Superior temporal gyrus (tissue), 1 donor: Measurements from ENCODE around the gene CBY3.
A peak's percentile ranks its signal among the peaks of the same experiment; 100 is the strongest.
"Not testable (repeated sequence)": the region's sequence is repeated elsewhere in the genome, so short reads cannot be mapped to it uniquely, and the experiment has no call there.

Source experiments
- DNase-seq: peaks from one replicate; pipeline ENCODE4 v3.0.0-alpha.2; 2016; ENCODE audit errors: extremely low spot score

The CBY3 gene

GRCh38 chr5:179680780-179681401 is at the start of gene CBY3:
CBY3 (minus strand) TSS chr5:179681034; CDS start chr5:179680918, 116 bp downstream.
- DNase-seq: no peak

DNA sequence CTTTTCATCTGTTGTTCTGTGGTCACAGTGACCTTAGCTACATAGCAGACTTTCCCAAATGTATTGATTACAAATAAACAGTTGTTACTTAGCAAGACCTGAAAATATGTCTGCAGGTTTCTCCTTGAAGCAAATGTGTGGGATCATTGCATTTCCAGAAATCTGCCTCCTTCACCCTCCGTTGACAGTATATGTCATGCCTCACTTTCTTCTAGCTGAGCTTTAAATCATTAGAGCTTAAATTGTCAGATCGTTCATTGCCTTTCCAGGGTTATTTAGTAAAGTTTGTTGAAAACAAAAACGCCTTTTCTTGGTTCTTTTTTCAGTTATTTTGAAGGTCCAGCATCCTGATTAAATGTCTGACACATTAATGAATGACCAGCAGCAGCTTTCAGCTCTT is 49.5 kb upstream of the CBY3 start:
- DNase-seq: no peak

- peak; percentile 21 for DNase-seq
Measured at GRCh38 chr5:179729727-179730126, 48.9 kb upstream of the CBY3 start.

- no peak for DNase-seq
Measured at GRCh38 chr5:179729303-179729702, 48.5 kb upstream of the CBY3 start.

GRCh38 chr5:179727106-179727505 is 46.3 kb upstream of the CBY3 start:
- DNase-seq: no peak

- DNase-seq: no peak
Measured at GRCh38 chr5:179724163-179724562, 43.3 kb upstream of the CBY3 start.

GRCh38 chr5:179720222-179720621 is 39.4 kb upstream of the CBY3 start:
- DNase-seq: no peak

DNA sequence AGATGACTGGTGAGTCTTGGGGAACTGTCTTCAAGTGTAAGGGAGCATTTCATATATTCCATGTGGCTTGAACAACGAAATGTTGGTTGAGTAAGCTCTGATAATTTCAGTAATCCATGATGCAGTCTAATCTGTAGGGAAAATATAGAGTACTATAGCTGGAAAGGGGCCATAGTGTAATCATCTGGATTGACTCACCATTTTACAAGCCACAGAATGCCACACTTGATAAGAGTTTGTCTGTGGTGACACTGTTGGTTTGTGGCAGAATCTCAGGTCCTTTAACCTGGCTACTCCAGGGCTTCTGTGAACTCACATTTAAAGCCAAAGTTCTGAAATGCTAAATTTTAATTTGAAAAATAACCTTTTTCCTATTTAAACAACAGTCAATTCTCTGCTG is 35.5 kb upstream of the CBY3 start:
- no peak for DNase-seq

- DNase-seq: no peak
Measured at GRCh38 chr5:179700401-179700918, 19.6 kb upstream of the CBY3 start.

GRCh38 chr5:179699616-179700237 is 18.9 kb upstream of the CBY3 start:
- DNase-seq: no peak

DNA sequence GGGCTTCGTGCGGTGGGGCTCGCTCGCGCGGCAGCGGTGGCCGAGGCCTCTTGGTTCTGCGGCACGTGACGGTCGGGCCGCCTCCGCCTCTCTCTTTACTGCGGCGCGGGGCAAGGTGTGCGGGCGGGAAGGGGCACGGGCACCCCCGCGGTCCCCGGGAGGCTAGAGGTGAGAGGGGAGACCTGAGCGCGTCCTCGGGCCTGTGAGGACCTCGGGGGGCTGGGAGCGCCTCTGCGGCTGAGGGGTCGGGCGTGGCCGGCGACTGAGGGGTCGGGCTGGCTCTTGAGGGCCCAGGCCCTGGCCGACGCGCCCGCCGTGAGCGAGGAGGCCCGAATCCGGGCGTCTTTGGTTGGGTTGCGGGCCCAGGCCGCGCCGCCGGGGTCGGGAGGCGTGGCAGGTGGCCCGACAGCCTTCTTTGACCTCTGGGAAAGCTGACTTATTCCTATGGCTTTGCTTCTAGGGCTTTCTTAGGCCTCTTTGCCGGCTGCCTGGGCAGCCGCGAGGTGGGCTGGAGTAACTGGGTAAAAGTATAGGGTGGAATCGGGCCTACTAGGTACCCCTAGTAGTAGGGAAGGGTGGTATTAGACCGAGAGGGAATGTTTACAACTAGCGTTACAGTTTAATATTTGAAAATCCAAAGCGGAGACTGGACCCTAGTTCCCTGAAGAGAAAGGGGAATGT is 18.2 kb upstream of the CBY3 start, which contains the start of gene CANX:
CANX (plus strand) TSS at position 33 of the 681 bp plus-strand sequence. CDS start 6,715 bp downstream, outside the sequence.
- peak; percentile 38 for DNase-seq

DNA sequence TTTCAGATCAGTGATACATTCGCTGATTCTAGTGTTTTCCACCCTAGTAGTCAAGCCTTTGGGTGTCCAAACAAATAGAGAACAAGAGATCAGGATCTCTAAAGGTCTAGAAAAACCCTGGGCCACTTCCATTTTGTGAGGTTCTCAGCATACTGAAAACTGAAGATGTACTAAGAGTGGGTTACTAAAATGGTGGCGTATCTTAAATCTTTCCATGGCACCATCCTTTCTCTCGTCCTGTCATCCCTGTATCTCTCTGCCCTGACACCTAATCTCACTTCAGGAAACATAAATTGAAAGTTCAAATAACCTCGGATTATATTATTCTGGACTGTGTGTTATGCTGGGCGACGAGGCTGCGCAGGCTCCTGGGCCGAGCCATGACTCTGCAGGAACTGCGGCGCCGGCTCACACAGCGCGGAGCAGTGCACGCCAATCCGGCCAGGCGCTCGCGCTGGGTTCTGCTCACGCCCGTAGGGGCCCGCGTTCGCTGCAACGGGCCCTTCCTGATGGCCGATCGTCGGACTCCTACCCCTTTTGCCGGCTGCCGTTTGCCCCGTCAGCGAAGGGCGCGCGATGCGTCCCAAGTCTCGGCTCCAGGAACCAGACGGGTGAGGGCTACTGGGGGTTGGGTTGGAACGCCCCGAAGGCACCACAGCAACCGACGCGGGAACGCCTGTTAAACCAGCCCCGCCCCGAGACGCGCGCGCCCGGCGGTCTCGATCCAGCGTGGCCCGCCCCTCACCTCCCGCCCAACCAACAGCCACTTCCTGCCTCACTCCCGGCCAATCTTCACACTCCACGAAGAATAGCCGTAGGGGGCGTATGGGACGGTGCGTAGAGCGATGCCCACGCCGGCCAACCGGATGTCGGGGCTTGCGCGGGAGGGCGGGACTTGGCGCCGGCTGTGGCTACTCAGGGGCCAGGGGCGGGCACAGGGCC is 17.4 kb upstream of the CBY3 start:
- peak; percentile 98 for DNase-seq

DNA sequence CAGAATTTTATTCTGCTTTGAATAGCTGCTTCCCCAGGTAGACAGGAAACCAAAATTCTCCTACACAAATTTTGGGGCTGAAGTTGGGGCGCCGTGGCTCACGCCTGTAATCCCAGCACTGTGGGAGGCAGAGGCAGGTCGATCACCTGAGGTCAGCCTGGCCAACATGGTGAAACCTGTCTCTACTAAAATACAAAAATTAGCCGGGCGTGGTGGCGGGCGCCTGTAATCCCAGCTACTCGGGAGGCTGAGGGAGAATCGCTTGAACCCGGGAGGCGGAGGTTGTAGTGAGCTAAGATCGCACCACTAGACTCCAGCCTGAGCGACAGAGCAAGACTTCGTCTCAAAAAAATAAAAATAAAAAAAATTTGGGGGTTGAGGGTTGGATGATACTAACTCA is 16.7 kb upstream of the CBY3 start:
- DNase-seq: not testable (repeated sequence)

GRCh38 chr5:179697108-179697507 is 16.3 kb upstream of the CBY3 start:
- DNase-seq: no peak

DNA sequence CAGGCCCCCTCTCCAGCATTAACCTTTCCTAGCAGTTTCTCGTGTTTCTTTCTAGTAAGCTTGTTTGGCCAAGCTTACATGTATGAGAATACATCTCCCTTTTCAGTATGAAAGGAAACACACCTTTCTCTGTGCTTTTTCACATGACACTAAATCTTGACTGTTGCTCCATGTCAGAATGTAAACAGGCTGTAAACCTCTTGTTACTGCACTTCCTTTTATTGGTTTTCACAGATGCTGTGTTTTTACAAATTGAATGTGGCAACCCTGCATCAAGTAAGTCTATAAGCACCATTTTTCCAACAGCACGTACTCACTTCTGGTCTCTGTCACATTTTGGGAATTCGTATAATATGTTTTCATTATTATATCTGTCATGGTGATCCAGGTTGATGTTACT is 15.8 kb upstream of the CBY3 start:
- DNase-seq: no peak

DNA sequence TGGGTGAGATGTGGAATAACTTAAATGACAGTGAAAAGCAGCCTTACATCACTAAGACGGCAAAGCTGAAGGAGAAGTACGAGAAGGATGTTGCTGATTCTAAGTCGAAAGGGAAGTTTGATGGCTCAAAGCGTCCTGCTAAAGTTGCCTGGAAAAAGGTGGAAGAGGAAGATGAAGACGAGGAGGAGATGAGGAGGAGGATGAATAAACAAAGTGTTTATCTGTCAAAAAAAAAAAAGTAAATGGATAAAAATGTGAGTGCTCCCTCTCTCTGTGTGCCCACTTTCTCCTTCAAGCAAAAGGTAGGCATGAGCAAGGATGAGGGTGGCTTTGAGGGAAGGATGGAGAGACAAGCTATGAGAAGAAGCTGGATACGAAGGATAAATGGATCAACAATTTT is 13.7 kb upstream of the CBY3 start:
- DNase-seq: no peak

DNA sequence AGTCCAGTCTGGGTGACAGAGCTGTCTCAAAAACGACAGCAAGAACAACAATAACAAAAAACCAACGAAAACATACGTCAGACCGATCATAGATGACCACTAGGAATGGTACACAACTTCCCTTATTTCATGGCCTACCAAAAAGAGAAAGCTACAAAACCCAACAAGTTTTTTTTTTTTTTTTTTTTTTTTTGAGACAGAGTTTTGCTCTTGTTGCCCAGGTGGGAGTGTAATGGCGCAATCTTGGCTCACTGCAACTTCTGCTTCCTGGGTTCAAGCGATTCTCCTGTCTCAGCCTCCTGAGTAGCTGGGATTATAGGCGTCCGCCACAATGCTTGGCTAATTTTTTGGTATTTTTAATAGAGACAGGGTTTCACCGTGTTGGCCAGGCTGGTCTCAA is 8.4 kb upstream of the CBY3 start:
- not testable (repeated sequence) for DNase-seq

DNA sequence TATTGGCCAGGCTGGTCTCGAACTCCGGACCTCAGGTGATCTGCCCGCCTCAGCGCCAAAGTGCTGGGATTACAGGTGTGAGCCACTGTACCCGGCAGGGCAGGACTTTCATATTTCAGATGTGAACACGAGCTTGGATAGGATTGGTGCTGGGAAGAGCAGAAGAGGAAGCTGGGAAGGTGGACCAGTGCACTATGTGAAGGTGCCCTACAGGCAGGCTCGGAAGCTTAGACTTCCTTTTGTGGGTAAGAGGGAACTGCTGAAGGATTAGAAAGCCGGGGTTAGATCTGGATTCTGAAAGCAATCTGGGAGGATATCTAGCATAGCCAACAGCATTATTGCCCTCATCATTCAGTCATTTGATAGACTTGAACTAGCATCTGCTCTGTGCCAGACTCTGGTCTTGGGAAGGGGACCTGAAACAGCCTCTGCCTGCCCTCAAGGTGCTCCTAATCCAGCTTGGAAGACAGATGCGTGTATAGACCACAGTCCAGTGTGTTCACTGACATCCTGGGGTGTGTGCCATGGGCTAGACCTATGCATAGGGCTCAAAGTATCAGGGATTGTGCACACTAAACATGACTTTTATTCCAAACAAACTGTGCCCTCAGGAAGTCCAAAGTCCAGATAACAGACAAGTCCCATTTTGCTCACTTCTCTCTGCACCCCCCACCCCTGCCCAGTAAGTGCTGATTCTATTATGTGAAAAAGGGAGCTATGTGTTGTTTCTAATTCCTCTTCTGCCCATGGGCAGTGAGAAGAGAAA is 637 bp downstream of the CBY3 start:
- no peak for DNase-seq

- DNase-seq: peak; percentile 29
Measured at GRCh38 chr5:179679014-179679674, 1.7 kb downstream of the CBY3 start.
